Fibroblast of lung (primary cell): ENCODE measurements around the gene ERP44. TPM values are rescaled to one million over a fixed set of nuclear protein-coding genes. Genes with fewer than 3 reads are reported as not detected.

Experiments
- DNase-seq, 2 donors: peaks; one replicate each; pipeline versions ENCODE4 v3.0.0 to v3.0.0-alpha.2; 2010; ENCODE audit warnings: low read depth in 2 of 2
- H2AFZ ChIP-seq: 2 replicates; pipeline ENCODE4 v1.5.1; 2012; ENCODE audit warnings: low read length, control low read depth, inconsistent platforms
- H3K27ac ChIP-seq: 2 replicates; pipeline ENCODE4 v1.5.1; 2011; ENCODE audit warnings: low read length, control low read depth; ENCODE audit not compliant: insufficient read depth
- H3K27me3 ChIP-seq: 2 replicates; pipeline ENCODE4 v1.5.1; 2011; ENCODE audit warnings: mild to moderate bottlenecking, low read length; ENCODE audit not compliant: control insufficient read depth, insufficient read depth
- H3K36me3 ChIP-seq: 2 replicates; pipeline ENCODE4 v1.5.1; 2011; ENCODE audit warnings: low read length; ENCODE audit not compliant: control insufficient read depth, insufficient read depth
- H3K4me1 ChIP-seq: 2 replicates; pipeline ENCODE4 v1.5.1; 2011; ENCODE audit warnings: low read length; ENCODE audit not compliant: control insufficient read depth, insufficient read depth; ENCODE audit errors: extremely low read depth
- H3K4me2 ChIP-seq: 2 replicates; pipeline ENCODE4 v1.5.1; 2011; ENCODE audit warnings: low read length, control low read depth; ENCODE audit not compliant: insufficient read depth; ENCODE audit errors: extremely low read depth
- H3K4me3 ChIP-seq, 4 experiments: fragments of 200-600 bp in 1 of 4; sonication (generic) in 1 of 4; replicated peaks in 1 of 4; 2 replicates each; pipeline ENCODE4 v1.5.1; 2011 to 2016; ENCODE audit warnings: low read length in 4 of 4, low read depth in 3 of 4, mild to moderate bottlenecking in 3 of 4, control low read depth in 2 of 4, inconsistent platforms in 1 of 4, mixed read lengths in 1 of 4; ENCODE audit not compliant: insufficient read depth in 1 of 4; ENCODE audit errors: control extremely low read depth in 1 of 4
- H3K79me2 ChIP-seq: 2 replicates; pipeline ENCODE4 v1.5.1; 2012; ENCODE audit warnings: mild to moderate bottlenecking, low read length, inconsistent platforms; ENCODE audit not compliant: control insufficient read depth, insufficient read depth
- H3K9ac ChIP-seq: 2 replicates; pipeline ENCODE4 v1.5.1; 2011; ENCODE audit warnings: mild to moderate bottlenecking, low read length, control low read depth; ENCODE audit not compliant: insufficient read depth
- H3K9me3 ChIP-seq: 2 replicates; pipeline ENCODE4 v1.5.1; 2012; ENCODE audit warnings: low read depth, low read length; ENCODE audit not compliant: control insufficient read depth, insufficient read depth
- H4K20me1 ChIP-seq: 2 replicates; pipeline ENCODE4 v1.5.1; 2011; ENCODE audit warnings: low read length; ENCODE audit not compliant: control insufficient read depth, insufficient read depth; ENCODE audit errors: extremely low read depth
- CTCF ChIP-seq, 2 donors: IDR thresholded peaks in 1 of 2; conservative IDR thresholded peaks in 1 of 2; 1 replicate in 1 of 2; 2 replicates in 1 of 2; pipeline ENCODE4 v1.5.1; 2011 to 2012; ENCODE audit warnings: low read length in 2 of 2, control low read depth in 1 of 2, inconsistent platforms in 1 of 2, low read depth in 1 of 2, mild to moderate bottlenecking in 1 of 2
- EZH2 ChIP-seq: IDR thresholded peaks from 2 replicates; pipeline ENCODE4 v1.5.1; 2012; ENCODE audit warnings: low read length, control low read depth, mild to moderate bottlenecking; ENCODE audit errors: missing control alignments
- polyA plus RNA-seq, 2 donors: library from polyadenylated mRNA; depleted of rRNA in 1 of 2; stranded (reverse) in 1 of 2; unstranded in 1 of 2; fragments of >200 nt; gene quantifications; 2 replicates each; pipeline ENCODE4 v1.2.1, GENCODE V29; 2011 to 2012; ENCODE audit warnings: missing spikeins in 1 of 2
- total RNA-seq: library from RNA; depleted of rRNA; stranded (reverse); fragments of >200 nt; gene quantifications from 2 replicates; pipeline ENCODE4 v1.2.1, GENCODE V29; 2014

ERP44 gene
- total and polyA plus RNA-seq, 2 donors (not counting 1 experiment from before 2014, with no cell fraction given) = 8.6 to 24.0 TPM

GRCh38 chr9:99986642-99987041 is 112.2 kb downstream of the ERP44 start:
- DNase-seq = no peak

GRCh38 chr9:99980598-99980997 is 118.2 kb downstream of the ERP44 start:
- H3K27me3 ChIP-seq = no peaks in the 10 kb centered on the region
- H3K79me2 ChIP-seq = no peaks in the 10 kb centered on the region
- H3K27ac ChIP-seq = no peak overlapping the region
- no peaks in the 10 kb centered on the region for H4K20me1 ChIP-seq
- no peak overlapping the region for H3K4me3 ChIP-seq
- no peak overlapping the region for H3K4me2 ChIP-seq
- TF ChIP-seq CTCF (conservative IDR thresholded peaks at IDR 0.05 in 1 of 2, IDR thresholded peaks at IDR 0.05 in 1 of 2; ENCODE audit: low read depth in 1 of 2, low read length in 2 of 2) = no peak
- TF ChIP-seq EZH2 = no peak
- no peaks in the 10 kb centered on the region for H3K4me1 ChIP-seq
- no peak overlapping the region for H2AFZ ChIP-seq
- no peak overlapping the region for H3K9ac ChIP-seq
- H3K36me3 ChIP-seq = peaks cover 1% of the 10 kb centered on the region
- DNase-seq = no peak
- no peaks in the 10 kb centered on the region for H3K9me3 ChIP-seq

More at GRCh38 chr9:99986642-99987041, 112.2 kb downstream of the ERP44 start:
- H3K4me2 ChIP-seq = no peak overlapping the region
- TF ChIP-seq CTCF (conservative IDR thresholded peaks at IDR 0.05 in 1 of 2, IDR thresholded peaks at IDR 0.05 in 1 of 2; ENCODE audit: low read depth in 1 of 2, low read length in 2 of 2) (no peak), EZH2 (no peak)
- H3K4me3 ChIP-seq = no peak overlapping the region
- H3K4me1 ChIP-seq = no peaks in the 10 kb centered on the region
- H4K20me1 ChIP-seq = no peaks in the 10 kb centered on the region
- no peaks in the 10 kb centered on the region for H3K27me3 ChIP-seq
- peaks cover 1% of the 10 kb centered on the region for H3K36me3 ChIP-seq
- no peak overlapping the region for H2AFZ ChIP-seq
- no peak overlapping the region for H3K9ac ChIP-seq
- no peaks in the 10 kb centered on the region for H3K9me3 ChIP-seq
- H3K27ac ChIP-seq = no peak overlapping the region
- H3K79me2 ChIP-seq = no peaks in the 10 kb centered on the region

- no peak overlapping the region for H2AFZ ChIP-seq
- H3K4me1 ChIP-seq = no peaks in the 10 kb centered on the region
- no peak for TF ChIP-seq EZH2
- no peak for TF ChIP-seq CTCF (conservative IDR thresholded peaks at IDR 0.05 in 1 of 2, IDR thresholded peaks at IDR 0.05 in 1 of 2; ENCODE audit: low read depth in 1 of 2, low read length in 2 of 2)
- H3K36me3 ChIP-seq = peaks cover 1% of the 10 kb centered on the region
- H3K9me3 ChIP-seq = no peaks in the 10 kb centered on the region
- H3K9ac ChIP-seq = no peak overlapping the region
- no peak overlapping the region for H3K27ac ChIP-seq
- H3K4me2 ChIP-seq = no peak overlapping the region
- H3K27me3 ChIP-seq = no peaks in the 10 kb centered on the region
- H3K4me3 ChIP-seq = no peak overlapping the region
- no peak for DNase-seq
- H4K20me1 ChIP-seq = no peaks in the 10 kb centered on the region
- H3K79me2 ChIP-seq = no peaks in the 10 kb centered on the region
Observed at GRCh38 chr9:99978221-99978620, 120.6 kb downstream of the ERP44 start.
